GM23338 (cell line): ENCODE results near the gene IGF2BP3. TPM values are rescaled to one million over a fixed set of nuclear protein-coding genes. Genes with fewer than 3 reads are reported as not detected.

Source experiments
- ATAC-seq: fragments of 200-7000 bp; cut with Tn5 transposase; 3 replicates; pipeline ENCODE4 v1.9.1; 2020
- DNase-seq: peaks from one replicate; pipeline ENCODE4 v3.0.0-alpha.2; 2015; ENCODE audit warnings: low spot score
- H2AFZ ChIP-seq: fragments of 200-600 bp; sonication (generic); 2 replicates; pipeline ENCODE4 v1.8.0; 2016; ENCODE audit warnings: antibody characterized with exemption, mild to moderate bottlenecking, moderate library complexity
- H3F3A ChIP-seq: fragments of 200-600 bp; sonication (generic); replicated peaks from 2 replicates; pipeline ENCODE4 v1.8.0; 2017; ENCODE audit warnings: antibody characterized with exemption, mixed run types, low read depth
- H3K27ac ChIP-seq: fragments of 200-600 bp; sonication (generic); 2 replicates; pipeline ENCODE4 v1.6.1; 2016; ENCODE audit warnings: low read depth
- H3K27me3 ChIP-seq: fragments of 200-600 bp; sonication (generic); 2 replicates; pipeline ENCODE4 v1.8.0; 2016; ENCODE audit warnings: mild to moderate bottlenecking, mixed run types, moderate library complexity; ENCODE audit not compliant: insufficient read depth
- H3K36me3 ChIP-seq: fragments of 200-600 bp; sonication (generic); 2 replicates; pipeline ENCODE4 v1.8.0; 2016; ENCODE audit warnings: mild to moderate bottlenecking; ENCODE audit not compliant: insufficient read depth
- H3K4me1 ChIP-seq: fragments of 200-600 bp; sonication (generic); 2 replicates; pipeline ENCODE4 v1.8.0; 2016; ENCODE audit warnings: mild to moderate bottlenecking, moderate library complexity; ENCODE audit not compliant: insufficient read depth
- H3K4me2 ChIP-seq: fragments of 200-600 bp; sonication (generic); 2 replicates; pipeline ENCODE4 v1.7.1; 2017; ENCODE audit warnings: mixed run types
- H3K4me3 ChIP-seq: fragments of 200-600 bp; sonication (generic); 2 replicates; pipeline ENCODE4 v1.6.1; 2016; ENCODE audit warnings: mixed run types
- H3K79me2 ChIP-seq: fragments of 200-600 bp; sonication (generic); replicated peaks from 2 replicates; pipeline ENCODE4 v1.8.0; 2017; ENCODE audit warnings: mild to moderate bottlenecking; ENCODE audit not compliant: insufficient read depth
- H3K9me2 ChIP-seq: fragments of 200-600 bp; sonication (generic); 2 replicates; pipeline ENCODE4 v1.8.0; 2017; ENCODE audit not compliant: insufficient read depth
- H4K20me1 ChIP-seq: fragments of 200-600 bp; sonication (generic); replicated peaks from 2 replicates; pipeline ENCODE4 v1.8.0; 2017; ENCODE audit warnings: mild to moderate bottlenecking; ENCODE audit not compliant: insufficient read depth
- H3K27ac Mint-ChIP-seq: 2 replicates; pipeline ENCODE4 v1.8.0; 2020; ENCODE audit warnings: inconsistent platforms, mild to moderate bottlenecking, moderate library complexity, mixed read lengths
- H3K27me3 Mint-ChIP-seq: 3 replicates; pipeline ENCODE4 v1.8.0; 2022; ENCODE audit warnings: low read depth, mild to moderate bottlenecking, moderate library complexity, mixed read lengths, inconsistent platforms; ENCODE audit not compliant: insufficient read depth, poor library complexity
- H3K36me3 Mint-ChIP-seq: 3 replicates; pipeline ENCODE4 v1.8.0; 2021; ENCODE audit warnings: low read depth, mild to moderate bottlenecking, inconsistent platforms, moderate library complexity, mixed read lengths
- H3K4me1 Mint-ChIP-seq: 3 replicates; pipeline ENCODE4 v1.8.0; 2020; ENCODE audit warnings: mild to moderate bottlenecking, inconsistent platforms, mixed read lengths
- H3K4me3 Mint-ChIP-seq: 3 replicates; pipeline ENCODE4 v1.8.0; 2021; ENCODE audit warnings: moderate library complexity, mild to moderate bottlenecking, inconsistent platforms, mixed read lengths
- H3K9me3 Mint-ChIP-seq: 3 replicates; pipeline ENCODE4 v1.8.0; 2020; ENCODE audit warnings: moderate library complexity, mild to moderate bottlenecking, inconsistent platforms, mixed read lengths
- CREB1 ChIP-seq: fragments of 250-450 bp; sonication (Bioruptor Pico); IDR thresholded peaks from 2 replicates; pipeline ENCODE4 v1.5.0; 2020; ENCODE audit warnings: low read depth, mild to moderate bottlenecking, moderate library complexity
- CTCF ChIP-seq, 2 experiments: fragments of 200-600 bp in 1 of 2; sonication (generic) in 1 of 2; conservative IDR thresholded peaks; 2 replicates each; pipeline versions ENCODE4 v1.5.1 to v1.6.1; 2016 to 2017; ENCODE audit warnings: antibody characterized with exemption in 2 of 2, low read depth in 2 of 2, mild to moderate bottlenecking in 2 of 2, moderate library complexity in 1 of 2
- ETS1 ChIP-seq: IDR thresholded peaks from 2 replicates; pipeline ENCODE4 v1.6.1; 2016; ENCODE audit warnings: antibody characterized with exemption
- EZH2 ChIP-seq: fragments of 200-600 bp; sonication (generic); IDR thresholded peaks from one replicate; pipeline ENCODE4 v1.8.0; 2017; ENCODE audit warnings: antibody characterized with exemption, mild to moderate bottlenecking, low read depth; ENCODE audit not compliant: unreplicated experiment
- EZH2phosphoT487 ChIP-seq: fragments of 200-600 bp; sonication (generic); IDR thresholded peaks from one replicate; pipeline ENCODE4 v1.8.1; 2018; ENCODE audit warnings: antibody characterized with exemption; ENCODE audit not compliant: unreplicated experiment
- JUNB ChIP-seq: IDR thresholded peaks from one replicate; pipeline ENCODE4 v1.6.1; 2016; ENCODE audit warnings: antibody characterized with exemption; ENCODE audit not compliant: unreplicated experiment
- NANOG ChIP-seq: IDR thresholded peaks from 2 replicates; pipeline ENCODE4 v1.6.1; 2016; ENCODE audit warnings: antibody characterized with exemption, borderline replicate concordance
- POLR2AphosphoS5 ChIP-seq: IDR thresholded peaks from 2 replicates; pipeline ENCODE4 v1.6.1; 2016; ENCODE audit warnings: antibody characterized with exemption, low read depth
- REST ChIP-seq: IDR thresholded peaks from one replicate; pipeline ENCODE4 v1.6.1; 2018; ENCODE audit warnings: antibody characterized with exemption; ENCODE audit not compliant: unreplicated experiment
- STAT1 ChIP-seq: IDR thresholded peaks from one replicate; pipeline ENCODE4 v1.6.1; 2016; ENCODE audit warnings: antibody characterized with exemption; ENCODE audit not compliant: unreplicated experiment
- ZNF114 ChIP-seq: fragments of 250-450 bp; sonication (Bioruptor Pico); IDR thresholded peaks from 2 replicates; pipeline ENCODE4 v1.5.0; 2020; ENCODE audit warnings: mild to moderate bottlenecking, moderate library complexity
- ZNF331 ChIP-seq: fragments of 250-450 bp; sonication (Bioruptor Pico); IDR thresholded peaks from 2 replicates; pipeline ENCODE4 v1.5.0; 2020; ENCODE audit warnings: low read depth, mild to moderate bottlenecking, moderate library complexity
- ZNF462 ChIP-seq: fragments of 250-450 bp; sonication (Bioruptor Pico); IDR thresholded peaks from 2 replicates; pipeline ENCODE4 v1.5.0; 2020; ENCODE audit warnings: mild to moderate bottlenecking, moderate library complexity
- polyA plus RNA-seq: library from polyadenylated mRNA; unstranded; fragments of >200 nt; fragmentation: Nextera tagmentation; extraction: Ambion mirVana; gene quantifications from 2 replicates; pipeline ENCODE4 v1.2.1, GENCODE V29; 2016
- total RNA-seq: library from RNA; depleted of rRNA; stranded (reverse); fragments of >200 nt; shearing (Covaris generic); gene quantifications from 2 replicates; pipeline ENCODE4 v1.2.3, GENCODE V29; 2014

IGF2BP3 gene
- total and polyA plus RNA-seq, 2 experiments from 2014 or later: 52.0 to 183 TPM

GRCh38 chr7:23482686-23483085 is 12.4 kb upstream of the IGF2BP3 start:
- H3K4me3 ChIP-seq: no peak overlapping the region
- H3K36me3 ChIP-seq: no peaks in the 10 kb centered on the region
- TF ChIP-seq CTCF (conservative IDR thresholded peaks at IDR 0.05; ENCODE audit: low read depth in 2 of 2) (no peak), ZNF114 (CRISPR knock-in tag) (no peak), ETS1 (no peak), ZNF331 (CRISPR knock-in tag) (no peak), CREB1 (no peak), POLR2AphosphoS5 (no peak), JUNB (no peak), REST (no peak), EZH2 (no peak), NANOG (no peak), ZNF462 (CRISPR knock-in tag) (no peak), STAT1 (no peak), EZH2phosphoT487 (no peak)
- H4K20me1 ChIP-seq: no peaks in the 10 kb centered on the region
- H3K4me1 ChIP-seq: peaks cover 12% of the 10 kb centered on the region; the same call in 1 of the 2 replicates
- no peaks in the 10 kb centered on the region for H3K9me2 ChIP-seq
- H3K4me2 ChIP-seq: no peak overlapping the region
- no peak overlapping the region for H3K27ac Mint-ChIP-seq
- H3K27me3 ChIP-seq: no peaks in the 10 kb centered on the region
- peaks cover 25% of the 10 kb centered on the region for H3K79me2 ChIP-seq
- ATAC-seq (no peak), DNase-seq (no peak)
- H3K4me3 Mint-ChIP-seq: no peak overlapping the region; the same call in 2 of the 3 replicates
- H3K36me3 Mint-ChIP-seq: 0 out of 3 replicates have a peak, but pooled peaks cover 3% of the 10 kb centered on the region
- H3K27me3 Mint-ChIP-seq: no peaks in the 10 kb centered on the region
- no peak overlapping the region for H3K27ac ChIP-seq
- H2AFZ ChIP-seq: no peak overlapping the region
- no peaks in the 10 kb centered on the region for H3K9me3 Mint-ChIP-seq
- peaks cover 3% of the 10 kb centered on the region; the same call in 1 of the 2 replicates for H3F3A ChIP-seq
- H3K4me1 Mint-ChIP-seq: peaks cover 32% of the 10 kb centered on the region
